CD4-positive, alpha-beta T cell treated with Interleukin-2 at 100 ng/mL for 4 hours (primary cell): Measurements from ENCODE around the gene GAMT.
"Not testable (repeated sequence)": the region's sequence is repeated elsewhere in the genome, so short reads cannot be mapped to it uniquely, and the experiment has no call there.

Source experiments
- DNase-seq: peaks from one replicate; pipeline ENCODE4 v3.0.0-alpha.2; 2020; ENCODE audit warnings: low spot score

The GAMT gene

DNA sequence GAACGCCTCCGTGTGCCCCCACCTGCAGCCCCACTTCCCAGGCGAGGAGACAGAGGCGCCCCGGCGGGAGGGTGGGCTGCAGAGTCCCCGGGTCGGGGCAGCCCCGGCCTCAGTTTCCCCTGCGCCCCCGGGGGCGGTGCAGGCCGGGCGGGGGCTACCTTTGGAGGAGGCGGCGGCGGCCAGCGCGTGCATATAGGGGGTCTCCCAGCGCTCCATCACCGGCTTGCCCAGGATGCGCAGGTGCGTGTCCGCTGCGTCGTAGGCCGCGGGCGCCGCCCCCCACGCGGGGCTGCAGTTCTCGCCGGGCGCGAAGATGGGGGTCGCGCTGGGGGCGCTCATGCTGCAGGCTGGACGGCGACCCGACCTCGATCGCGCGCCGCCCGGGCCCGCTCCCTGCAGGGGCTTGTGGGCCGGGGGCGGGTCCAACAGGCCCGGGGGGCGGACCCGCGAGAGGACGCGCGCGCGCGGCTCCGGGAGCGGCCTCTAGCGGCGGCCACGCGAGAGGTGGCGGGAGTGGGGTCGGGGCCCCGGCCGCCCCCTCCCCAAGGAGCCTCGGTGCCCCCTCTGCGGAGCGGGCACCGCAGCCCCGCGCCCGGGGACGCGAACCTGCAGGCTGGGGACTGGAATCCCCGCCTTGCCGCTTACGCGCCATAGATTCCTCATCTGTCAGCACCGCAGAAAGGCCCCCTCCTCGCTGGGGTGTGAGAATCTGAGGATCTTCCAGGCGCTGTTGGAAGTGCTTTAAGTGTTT lies at the start of gene GAMT:
Gene GAMT, minus strand, starts transcription at position 405 of the 751 bp plus-strand sequence. Its CDS starts 66 bp downstream, at position 339.
- DNase-seq, result peak; percentile 45

DNA sequence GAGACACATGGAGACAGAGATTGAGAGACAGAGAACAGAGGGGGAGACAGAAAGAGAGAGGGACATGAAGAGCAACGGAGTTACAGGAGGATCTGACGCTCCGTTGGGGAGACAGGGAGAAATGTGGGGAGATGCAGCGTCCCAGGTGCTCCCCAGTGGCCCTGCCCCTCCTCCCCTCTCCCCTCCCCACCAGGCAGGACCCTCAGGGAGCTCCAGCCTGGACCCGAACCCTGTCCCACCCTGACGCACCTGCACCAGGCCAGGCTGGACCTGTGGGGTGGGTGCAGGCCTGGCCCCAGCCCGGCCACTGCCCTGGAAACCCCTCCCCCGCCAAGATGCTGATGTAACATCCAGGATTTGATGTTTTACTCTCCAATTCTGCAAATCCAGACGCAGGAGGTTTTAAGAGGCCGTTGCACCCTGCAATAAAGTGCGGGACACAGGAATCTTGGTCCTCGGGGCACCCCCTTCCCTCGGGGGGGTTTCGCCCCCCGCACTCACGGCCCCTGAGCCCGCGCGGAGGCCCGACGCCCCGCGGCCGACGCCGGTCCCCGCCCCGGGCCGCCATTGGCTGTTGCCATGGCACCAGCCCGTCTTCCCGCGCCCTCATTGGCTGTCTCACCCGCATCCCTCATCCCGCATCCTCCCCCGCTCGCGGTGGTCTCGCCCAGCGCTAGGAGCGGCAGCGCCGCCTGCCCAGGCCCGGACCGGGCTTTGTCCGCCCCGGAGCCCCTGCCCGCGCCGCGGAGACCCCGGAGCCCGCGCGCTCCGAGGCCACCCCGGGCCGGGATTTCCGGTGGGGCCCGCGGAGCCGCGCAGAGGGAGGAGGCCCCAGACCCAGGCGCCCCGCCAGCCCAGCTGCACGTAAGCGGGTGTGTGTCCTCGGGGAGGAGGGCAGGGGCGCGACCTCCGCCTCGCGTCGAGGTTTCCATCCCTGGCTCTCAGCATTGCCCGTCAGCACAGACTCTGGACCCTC lies 48.4 kb upstream of the GAMT start, which contains the start of gene APC2:
Gene APC2, plus strand, starts transcription at position 655 of the 976 bp plus-strand sequence. CDS start 2,881 bp downstream, outside the sequence.
- DNase-seq, result no peak

DNA sequence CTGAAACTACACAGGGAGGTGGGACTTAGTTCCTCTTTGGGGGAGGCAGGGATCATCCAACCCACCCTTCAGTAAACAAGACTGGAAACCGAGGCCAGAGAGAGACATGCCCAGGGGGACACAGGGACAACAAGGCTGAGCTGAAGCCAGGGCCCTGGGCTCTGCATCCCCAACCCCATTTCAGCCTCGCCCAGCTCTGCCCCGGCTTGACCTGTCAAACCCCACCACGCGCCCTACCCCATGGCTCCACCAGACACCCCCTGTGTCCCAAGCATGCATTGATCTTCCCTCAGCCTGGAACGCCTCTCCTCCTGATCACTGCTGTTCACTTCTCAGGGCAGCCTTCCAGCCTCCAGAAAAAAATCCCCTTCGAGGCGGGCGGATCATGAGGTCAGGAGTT lies 46.6 kb upstream of the GAMT start:
- no peak for DNase-seq

DNA sequence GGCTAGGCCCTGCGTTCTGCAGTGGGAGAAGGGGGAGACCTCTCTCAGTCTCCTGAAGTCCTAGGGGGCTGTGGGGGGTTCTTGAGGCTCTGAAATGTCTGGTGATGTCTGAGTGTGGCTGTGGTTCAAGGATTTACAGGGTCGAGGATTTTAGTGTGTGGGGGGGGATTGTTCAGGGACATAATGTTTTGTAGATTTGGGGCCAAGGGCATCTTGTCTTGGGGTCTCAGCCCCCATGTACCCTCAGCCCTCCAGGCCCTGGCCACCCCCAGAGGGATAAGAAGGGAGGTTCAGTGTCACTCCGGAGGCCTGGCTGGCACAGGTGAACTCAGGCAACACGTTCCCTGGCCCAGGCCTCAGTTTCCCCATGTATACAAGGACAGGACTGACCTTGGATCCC lies 46.2 kb upstream of the GAMT start:
- DNase-seq, result no peak

DNA sequence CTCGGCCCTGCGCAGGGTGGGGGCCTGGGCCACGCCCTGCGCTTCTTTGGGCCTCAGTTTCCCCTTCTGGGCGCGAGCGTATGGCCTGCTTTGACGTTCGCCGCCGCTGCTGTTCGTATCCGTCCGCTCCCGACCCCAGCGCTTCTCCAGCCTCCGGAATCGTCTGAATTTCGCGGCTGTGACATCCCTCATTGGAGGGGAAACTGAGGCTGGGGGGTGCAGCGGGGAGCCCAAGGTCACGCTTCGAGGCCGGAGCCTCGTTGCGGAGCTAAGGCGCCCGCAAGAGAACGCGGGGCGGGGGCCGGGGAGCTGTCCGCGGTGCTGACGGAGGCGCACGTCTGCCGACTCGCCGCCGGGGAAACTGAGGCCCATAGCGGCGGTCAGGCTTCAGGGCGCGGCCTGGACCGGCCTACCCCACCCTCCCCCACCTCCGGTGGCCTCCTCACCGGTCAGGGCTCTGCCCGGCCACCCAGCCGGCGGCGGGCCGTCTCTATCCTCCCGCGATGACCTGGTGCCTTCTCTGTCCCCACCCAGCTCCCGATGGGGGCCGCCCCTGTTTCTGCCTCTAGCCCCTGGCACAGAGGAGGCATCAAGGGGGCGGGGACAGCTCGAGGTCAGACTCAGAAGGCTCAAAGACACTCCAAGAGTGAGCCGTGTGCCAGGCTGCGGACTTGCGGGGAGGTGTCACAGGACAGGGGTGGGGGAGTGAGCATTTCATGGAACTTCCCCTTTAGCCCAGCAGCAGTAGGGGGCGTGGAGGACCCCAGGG lies 45.6 kb upstream of the GAMT start:
- no peak for DNase-seq

DNA sequence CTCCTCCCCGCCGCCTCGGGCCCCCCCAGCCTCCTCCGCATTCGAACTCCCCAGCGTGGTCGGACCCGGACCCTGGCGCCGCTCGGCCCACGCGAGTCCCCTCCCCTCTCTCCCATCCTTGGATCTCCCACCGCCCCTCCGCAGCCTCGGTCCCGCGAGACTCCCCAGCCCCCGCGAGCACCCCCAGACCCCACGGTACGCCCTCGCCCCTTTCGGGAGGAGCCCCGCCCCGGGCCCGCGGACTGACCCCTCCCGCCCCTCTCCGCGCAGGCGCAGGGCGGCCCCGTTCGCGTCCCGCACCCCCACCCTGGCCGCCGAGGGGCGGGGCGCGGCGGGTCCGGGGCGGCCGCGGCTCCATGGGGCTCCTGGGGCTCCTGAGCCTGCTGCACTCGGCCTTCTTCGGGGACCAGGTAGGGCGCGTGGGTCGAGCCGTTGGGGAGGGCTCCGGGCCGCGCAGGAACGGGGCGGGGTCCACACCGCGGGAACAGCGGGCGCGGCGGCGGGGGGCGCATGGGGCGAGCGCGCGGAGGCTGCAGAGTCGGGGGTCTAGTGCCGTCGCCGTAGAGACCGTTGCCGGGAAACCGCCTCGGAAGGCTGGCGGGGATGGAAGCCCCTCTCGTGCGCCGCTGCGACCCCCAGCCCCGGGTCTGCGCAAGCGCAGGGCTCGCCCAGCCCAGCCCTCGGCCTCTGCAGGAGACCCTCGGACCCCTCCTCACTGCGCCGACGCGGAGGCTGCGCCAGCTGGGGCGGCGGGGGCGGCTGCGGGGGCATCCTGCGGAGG lies 44.8 kb upstream of the GAMT start:
- no peak for DNase-seq

DNA sequence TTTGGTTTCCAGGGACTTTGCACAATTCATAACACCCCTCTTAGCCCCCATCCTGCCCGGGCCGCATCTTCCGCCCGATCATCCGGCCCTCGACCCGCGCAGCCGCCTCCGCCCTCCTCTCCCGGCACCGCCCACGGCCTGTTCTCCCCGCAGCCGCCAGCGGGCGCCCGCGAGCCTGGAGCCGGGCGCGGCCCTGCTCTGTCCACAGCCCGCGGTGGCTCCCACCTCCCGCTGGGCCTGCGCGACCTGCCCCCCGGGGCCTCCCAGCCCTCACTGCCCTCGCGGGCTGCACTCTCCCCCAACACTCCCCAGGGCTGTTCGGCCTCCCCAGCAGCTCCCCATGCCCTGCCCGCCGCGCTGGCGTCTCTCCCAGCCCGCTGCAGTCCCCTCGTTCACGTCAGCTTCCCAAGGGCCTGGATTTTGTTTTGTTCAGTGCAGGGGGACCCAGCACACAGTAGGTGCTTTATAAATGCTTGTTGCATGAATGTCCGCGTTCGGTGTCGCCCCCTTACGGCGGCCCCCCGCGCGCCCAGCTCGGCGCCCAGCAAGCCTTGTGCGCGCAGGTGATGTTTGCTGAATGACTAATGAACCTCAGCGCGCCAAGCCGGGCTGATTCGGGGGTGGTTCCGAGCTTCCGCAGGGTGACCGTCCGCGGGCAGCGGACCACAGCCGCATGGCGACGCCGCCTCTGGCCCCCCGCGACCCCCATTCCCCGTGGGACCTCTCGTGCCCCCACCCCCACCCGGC lies 44.0 kb upstream of the GAMT start:
- peak; percentile 77 for DNase-seq

DNA sequence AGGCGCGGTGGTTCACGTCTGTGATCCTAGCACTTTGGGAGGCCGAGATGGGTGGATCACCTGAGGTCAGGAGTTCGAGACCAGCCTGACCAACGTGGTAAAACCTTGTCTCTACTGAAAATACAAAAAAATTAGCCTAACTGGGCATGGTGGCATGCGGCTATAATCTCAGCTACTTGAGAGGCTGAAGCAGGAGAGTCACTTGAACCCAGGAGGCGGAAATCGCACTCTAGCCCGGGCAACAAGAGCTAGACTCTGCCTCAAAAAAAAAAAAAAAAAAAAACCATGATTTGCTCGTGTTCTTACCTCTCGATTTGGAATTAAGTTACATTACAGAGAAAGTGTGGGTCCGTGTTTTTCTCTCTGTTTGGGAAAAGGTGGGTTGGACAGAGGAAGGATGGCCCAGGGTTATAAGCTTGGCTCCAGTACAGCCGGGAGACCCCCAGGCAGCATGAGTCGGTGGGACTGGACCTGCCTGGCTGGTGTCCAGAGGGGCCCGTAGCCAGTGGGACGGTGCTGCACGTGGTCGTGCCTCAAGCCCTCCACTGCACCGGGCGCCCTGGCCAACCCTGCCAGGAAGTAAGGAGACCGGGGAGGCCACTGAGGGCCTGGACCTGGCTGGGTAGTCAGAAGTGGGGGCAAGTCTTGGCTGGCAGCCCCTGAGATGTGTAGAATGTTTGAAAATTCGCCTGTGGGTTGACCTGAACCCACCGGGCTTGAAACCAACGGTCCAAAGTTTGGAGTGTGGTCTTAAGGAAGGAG lies 40.5 kb upstream of the GAMT start:
- no peak for DNase-seq

DNA sequence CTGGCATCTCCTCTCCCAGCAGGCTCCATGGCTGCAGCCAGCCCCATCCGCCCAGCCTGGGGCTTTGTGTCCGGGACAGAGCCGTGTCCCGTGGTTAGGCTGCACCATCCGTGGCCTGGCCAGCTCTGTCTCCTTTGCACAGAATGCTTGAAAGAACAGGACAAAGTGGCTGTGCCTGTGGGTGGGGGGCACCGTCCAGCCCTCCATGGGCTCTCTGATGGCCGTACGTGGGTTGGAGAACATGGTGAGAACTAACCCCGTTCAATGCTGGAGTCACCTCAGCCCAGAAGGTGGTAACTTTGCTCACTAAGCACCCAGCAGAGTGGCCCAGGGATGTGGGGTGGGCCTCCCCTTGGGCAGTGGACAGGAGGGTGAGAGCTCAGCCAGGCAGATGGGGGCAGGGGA lies 39.7 kb upstream of the GAMT start:
- no peak for DNase-seq

DNA sequence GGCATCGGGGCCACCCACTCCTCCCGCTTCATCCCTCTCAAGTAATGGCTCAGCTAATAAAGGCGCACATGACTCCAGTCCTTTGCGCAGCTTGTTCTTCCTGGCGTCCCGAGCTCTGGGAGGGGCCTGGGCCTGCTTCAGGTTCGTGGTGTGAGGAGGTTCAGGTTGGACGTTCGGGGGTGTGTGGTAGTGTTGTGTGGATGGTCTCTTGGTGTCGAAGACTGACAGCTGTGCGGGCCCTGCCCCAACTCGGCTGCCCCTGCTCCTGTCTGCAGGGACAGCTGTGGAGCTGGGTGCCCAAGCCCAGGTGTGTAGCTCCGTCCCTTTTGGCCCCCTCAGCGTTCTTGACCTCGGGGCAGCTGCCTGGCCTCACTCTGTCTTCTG lies 39.1 kb upstream of the GAMT start:
- no peak for DNase-seq

DNA sequence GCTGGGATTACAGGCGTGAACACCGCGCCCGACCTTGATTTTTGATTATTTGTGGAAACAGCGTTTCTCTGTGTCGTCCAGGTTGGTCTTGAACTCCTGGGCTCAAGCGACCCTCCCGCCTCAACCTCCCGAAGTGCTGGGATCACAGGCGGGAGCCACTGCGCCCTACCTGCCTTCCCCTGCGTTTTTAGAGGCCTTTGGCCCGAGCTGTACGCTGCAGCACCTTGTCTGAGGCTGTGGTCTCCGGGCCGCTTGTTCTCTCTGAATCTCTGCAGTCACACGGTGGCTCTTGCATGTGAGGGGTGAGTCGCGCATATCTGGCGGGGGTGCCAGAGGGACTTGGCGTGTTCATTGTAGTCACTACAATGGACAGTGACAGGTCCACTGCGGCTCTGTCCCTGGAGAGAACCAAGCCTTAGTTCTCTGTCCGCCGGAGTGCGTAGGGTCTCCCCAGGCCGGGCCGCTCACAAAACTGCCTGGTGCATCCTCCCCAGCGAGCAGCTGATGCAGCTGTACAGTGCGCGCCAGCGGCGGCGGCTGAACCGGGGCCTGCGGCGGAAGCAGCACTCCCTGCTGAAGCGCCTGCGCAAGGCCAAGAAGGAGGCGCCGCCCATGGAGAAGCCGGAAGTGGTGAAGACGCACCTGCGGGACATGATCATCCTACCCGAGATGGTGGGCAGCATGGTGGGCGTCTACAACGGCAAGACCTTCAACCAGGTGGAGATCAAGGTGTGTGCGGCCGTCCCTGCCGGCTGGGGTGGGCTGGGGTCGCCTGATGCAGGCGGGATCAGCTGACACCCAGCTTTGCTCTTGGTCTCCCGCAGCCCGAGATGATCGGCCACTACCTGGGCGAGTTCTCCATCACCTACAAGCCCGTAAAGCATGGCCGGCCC lies 38.4 kb upstream of the GAMT start:
- DNase-seq, result not testable (repeated sequence)

DNA sequence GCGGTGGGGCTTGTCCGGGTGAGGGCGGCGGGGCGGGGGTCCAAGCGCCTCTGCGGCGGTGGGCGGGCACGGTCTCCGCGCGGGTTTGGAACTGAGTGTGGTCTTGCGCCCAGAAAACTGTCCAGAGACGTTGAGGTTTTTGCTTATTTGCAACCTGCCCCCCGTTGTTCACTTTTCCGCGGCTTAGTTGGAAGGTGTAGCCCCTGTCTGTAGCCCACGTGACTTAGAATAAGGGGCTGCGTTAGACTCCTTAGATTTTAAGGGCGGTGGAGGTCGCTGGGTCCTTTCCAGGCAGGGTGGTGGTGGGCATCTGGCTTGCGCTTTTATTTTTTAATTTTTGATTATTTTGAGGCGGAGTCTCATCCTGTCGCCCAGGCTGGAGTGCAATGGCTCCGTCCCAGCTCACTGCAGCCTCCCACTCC lies 37.6 kb upstream of the GAMT start:
- DNase-seq, result no peak

DNA sequence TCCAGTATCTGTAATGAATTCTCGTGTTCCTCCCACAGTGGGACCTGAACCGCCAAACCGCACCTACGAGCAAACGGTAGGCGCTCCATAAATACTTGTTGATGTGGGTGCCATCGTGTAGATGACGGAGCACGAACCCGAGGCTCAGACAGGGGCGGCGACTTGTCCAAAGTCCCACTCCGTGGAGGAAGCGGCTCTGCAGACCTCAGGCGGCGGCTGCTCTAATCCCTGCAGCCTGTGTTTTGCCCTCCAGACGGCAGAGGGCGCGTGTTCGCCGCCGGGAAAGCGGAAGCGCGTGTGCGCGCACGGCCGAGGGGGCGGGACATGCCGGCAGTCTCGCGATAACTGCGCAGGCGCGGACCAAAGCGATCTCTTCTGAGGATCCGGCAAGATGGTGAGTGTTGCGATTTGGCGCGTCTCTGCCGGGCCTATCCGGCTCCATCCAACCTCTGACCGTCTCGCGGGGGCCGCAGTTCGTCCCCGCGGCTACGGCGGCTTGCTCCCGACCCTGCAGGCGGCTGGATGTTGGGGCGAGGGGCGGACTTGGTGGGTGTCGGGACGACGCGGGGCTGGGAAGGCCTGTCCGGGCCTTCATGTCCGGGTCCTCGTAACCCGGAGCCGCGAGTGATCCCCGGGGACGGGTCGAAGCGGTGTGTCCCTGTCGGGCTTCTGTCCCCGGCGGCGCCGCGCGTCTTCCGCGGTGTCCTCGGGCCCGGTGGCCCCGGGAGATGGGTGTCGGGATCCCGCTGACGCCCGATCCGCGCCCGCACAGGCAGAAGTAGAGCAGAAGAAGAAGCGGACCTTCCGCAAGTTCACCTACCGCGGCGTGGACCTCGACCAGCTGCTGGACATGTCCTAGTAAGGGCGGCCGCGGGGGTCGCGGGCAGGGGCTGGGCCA lies 36.9 kb upstream of the GAMT start, which contains the start of gene RPS15:
Gene RPS15, plus strand, starts transcription at position 362 of the 898 bp plus-strand sequence. Its CDS starts 30 bp downstream, at position 392.
- DNase-seq, result peak; percentile 96

DNA sequence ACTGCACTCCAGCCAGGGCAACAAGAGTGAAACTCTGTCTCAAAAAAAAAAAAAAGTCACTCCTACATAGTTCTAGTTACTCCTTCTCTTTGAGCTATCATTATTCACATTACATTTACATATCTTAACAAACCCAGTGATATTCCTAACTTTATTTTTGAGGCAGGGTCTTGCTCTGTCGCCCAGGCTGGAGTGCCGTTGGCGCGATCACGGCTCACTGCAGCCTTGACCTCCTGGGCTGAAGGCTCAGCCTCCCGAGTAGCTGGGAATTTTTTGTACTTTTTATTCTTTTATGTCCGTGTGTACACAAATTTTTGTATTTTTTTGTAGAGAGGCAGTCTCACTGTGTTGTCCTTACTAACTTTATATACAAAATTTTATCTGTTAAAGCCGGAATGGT lies 36.3 kb upstream of the GAMT start:
- no peak for DNase-seq

DNA sequence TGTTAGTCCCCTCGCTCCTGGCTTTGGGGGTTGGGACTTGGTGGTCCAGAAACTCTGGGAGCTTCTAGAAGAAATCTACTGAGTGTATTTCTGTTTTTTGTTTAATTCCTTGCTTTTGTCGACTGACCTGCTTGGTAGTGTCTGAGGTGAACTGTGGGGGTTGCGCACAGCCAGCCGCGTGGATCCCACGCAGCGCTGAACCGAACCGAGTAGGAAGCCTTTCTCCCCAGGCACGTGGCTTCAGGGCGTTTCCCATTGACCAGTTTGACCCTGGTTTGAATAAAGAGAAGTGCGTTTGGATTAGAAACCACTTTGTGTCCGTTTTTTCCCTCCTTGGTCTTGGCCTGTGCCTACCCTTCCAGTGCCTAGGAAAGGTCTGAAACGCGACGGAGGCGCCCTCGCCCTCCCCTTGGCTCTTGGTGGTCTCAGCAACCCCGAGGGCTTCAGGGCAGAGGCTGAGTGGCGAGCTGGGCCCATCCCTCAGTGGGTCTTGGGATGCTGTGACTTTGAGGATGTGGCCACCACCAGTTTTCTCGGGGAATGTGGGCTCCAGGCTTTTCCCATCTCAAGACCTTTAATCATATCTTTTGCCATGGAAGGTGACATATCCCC lies 34.1 kb upstream of the GAMT start:
- no peak for DNase-seq

DNA sequence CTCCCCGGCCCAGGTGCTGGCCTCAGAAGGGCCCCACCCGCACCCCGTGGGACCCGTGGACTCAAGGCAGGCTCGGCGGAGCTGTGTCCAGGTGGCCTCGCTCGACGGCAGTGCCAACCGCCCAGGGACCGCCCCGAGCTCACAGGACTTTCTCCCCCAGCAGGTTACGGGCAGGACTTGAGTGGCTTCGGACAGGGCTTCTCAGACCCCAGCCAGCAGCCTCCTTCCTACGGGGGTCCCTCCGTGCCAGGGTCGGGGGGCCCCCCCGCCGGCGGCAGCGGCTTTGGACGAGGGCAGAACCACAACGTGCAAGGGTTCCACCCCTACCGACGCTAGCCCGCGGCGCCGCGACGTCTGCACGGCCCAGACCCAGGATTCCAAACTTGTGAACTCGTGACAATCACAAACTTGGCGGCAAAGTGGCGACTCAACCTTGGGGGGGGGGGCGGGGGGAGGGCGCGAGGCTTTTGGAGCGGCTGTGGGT lies 33.3 kb upstream of the GAMT start:
- no peak for DNase-seq

DNA sequence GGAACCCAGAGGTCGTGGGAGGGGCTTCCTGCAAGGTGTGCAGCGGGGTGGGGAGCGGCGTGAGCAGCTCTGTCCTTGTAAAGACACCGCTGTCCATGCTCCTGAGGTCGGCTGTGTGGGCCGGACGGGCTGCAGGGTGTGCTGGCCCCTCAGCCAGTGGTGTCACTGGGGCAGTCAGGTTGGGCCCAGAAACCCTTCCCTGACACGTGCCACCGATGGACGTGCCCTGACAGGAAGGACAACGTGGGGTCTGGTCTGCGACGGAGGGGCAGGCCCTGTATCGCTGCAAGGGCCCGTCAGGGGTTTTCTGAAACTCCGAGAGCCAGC lies 32.7 kb upstream of the GAMT start:
- DNase-seq, result no peak
